ENCODE data around the gene SPOCK1. TPM values are rescaled to one million over a fixed set of nuclear protein-coding genes. Genes with fewer than 3 reads are reported as not detected.

SPOCK1 gene
- total RNA-seq, 4 donors from 2014 or later = 8.6 to 34.8 (median 13.2) TPM

DNA sequence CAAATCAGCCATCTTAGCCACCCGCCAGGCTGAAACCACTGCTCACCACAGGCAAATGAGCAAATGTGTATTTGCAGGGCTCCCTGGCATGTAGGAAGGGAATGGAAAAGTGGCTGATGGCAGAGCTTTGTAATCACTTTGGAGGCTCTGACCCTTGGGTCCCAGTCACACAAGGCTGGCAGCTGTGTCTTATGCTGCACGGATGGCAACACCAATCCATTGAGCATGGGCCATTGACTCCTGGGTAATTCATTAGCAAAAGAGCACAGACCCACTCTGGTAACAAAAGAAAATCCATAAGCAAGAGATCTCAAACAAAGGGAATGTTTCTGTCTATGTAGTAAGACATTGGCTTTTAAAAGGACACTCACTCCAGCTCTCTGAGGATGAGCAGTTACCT, 57.6 kb downstream of the SPOCK1 start:
- TF ChIP-seq POLR2AphosphoS5 (IDR thresholded peaks at IDR 0.05) (no peak), EP300 (IDR thresholded peaks at IDR 0.05; ENCODE audit: low read depth) (no peak)
- TF ChIP-seq, protein P1, sequence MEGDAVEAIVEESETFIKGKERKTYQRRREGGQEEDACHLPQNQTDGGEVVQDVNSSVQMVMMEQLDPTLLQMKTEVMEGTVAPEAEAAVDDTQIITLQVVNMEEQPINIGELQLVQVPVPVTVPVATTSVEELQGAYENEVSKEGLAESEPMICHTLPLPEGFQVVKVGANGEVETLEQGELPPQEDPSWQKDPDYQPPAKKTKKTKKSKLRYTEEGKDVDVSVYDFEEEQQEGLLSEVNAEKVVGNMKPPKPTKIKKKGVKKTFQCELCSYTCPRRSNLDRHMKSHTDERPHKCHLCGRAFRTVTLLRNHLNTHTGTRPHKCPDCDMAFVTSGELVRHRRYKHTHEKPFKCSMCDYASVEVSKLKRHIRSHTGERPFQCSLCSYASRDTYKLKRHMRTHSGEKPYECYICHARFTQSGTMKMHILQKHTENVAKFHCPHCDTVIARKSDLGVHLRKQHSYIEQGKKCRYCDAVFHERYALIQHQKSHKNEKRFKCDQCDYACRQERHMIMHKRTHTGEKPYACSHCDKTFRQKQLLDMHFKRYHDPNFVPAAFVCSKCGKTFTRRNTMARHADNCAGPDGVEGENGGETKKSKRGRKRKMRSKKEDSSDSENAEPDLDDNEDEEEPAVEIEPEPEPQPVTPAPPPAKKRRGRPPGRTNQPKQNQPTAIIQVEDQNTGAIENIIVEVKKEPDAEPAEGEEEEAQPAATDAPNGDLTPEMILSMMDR (IDR thresholded peaks at IDR 0.05) = no peak
- Histone ChIP-seq H3K27ac (no peak overlapping the region), H3K4me3 (no peak overlapping the region), H3K9me3 (no peaks in the 10 kb centered on the region), H3K4me1 (no peaks in the 10 kb centered on the region), H3K36me3 (no peaks in the 10 kb centered on the region), H3K27me3 (no peaks in the 10 kb centered on the region)
- in situ Hi-C loops (cut with MboI; ENCODE audit: low pct_ligation_motif_present in 1 of 4, low pct_unique_long_range_greater_than_20kb in 1 of 4, low sequenced_read_pairs in 3 of 4) = no loop called here
- intact Hi-C loops (cut with DNase I; ENCODE audit: low total_unique reads) = no loop called here
- no peak for DNase-seq
- 73 to 100% methylated on average over 1 to 2 of the region's 2 CpGs for WGBS, 2 donors (ENCODE audit: low coverage in 1 of 2)

DNA sequence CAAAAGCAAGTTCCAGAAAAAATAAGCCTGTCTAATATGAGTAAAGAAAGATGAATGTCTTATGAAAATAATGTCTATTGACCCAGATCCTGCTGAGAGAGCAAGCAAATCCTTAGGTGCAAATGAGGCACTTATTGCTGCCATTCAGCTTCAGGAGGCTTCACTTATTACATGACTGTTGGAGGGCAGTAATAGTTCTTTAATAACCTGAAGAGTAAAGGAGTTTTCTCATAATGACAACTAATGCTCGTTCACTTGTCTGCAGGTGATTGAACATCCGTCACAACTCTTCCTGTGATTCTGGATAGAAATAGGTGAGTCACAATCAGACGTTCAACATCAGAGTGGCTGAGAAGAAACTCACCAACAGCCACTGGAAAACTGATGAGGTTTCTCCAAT, 58.3 kb downstream of the SPOCK1 start:
- Histone ChIP-seq H3K9me3 (no peaks in the 10 kb centered on the region), H3K27ac (no peak overlapping the region), H3K36me3 (no peaks in the 10 kb centered on the region), H3K4me3 (no peak overlapping the region), H3K27me3 (no peaks in the 10 kb centered on the region), H3K4me1 (no peaks in the 10 kb centered on the region)
- no peak for DNase-seq
- TF ChIP-seq POLR2AphosphoS5 (IDR thresholded peaks at IDR 0.05) (no peak), EP300 (IDR thresholded peaks at IDR 0.05; ENCODE audit: low read depth) (no peak), POLR2A (IDR thresholded peaks at IDR 0.05) (no peak)
- TF ChIP-seq, protein P1 (IDR thresholded peaks at IDR 0.05) = no peak
- intact Hi-C loops (cut with DNase I; ENCODE audit: low total_unique reads) (no loop called here), in situ Hi-C loops (cut with MboI; ENCODE audit: low pct_ligation_motif_present in 1 of 4, low pct_unique_long_range_greater_than_20kb in 1 of 4, low sequenced_read_pairs in 3 of 4) (no loop called here)
- 50 to 66% methylated on average over 2 to 3 of the region's 3 CpGs for WGBS, 2 donors (ENCODE audit: low coverage in 1 of 2)

DNA sequence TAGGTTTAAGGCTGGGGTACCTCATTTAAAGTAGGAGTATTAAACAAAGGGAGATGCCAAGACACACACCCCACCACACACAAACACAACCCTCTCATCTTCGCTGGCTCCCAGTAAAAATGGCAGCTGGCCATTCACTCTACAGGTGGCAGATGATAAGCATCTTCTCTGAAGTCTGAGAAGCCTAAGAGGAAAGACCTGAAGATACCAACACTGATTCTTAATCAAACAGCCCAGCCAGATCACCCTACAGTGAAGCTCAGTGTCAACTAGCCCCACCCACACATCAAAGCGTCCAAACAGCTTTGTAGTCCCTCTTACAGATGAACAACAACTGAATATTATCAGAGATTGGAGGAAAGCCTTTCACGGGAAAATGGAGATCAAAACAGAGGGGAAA, 59.5 kb downstream of the SPOCK1 start:
- DNase-seq = no peak
- TF ChIP-seq, protein P1 (IDR thresholded peaks at IDR 0.05) = no peak
- no peak for TF ChIP-seq POLR2A (IDR thresholded peaks at IDR 0.05)
- TF ChIP-seq POLR2AphosphoS5 (IDR thresholded peaks at IDR 0.05) = no peak
- TF ChIP-seq EP300 (IDR thresholded peaks at IDR 0.05; ENCODE audit: low read depth) = no peak
- 43 to 55% methylated on average over 1 to 3 of the region's 3 CpGs for WGBS, 2 donors (ENCODE audit: low coverage in 1 of 2)
- Histone ChIP-seq H3K27ac (no peak overlapping the region), H3K9me3 (no peaks in the 10 kb centered on the region), H3K27me3 (no peaks in the 10 kb centered on the region), H3K4me1 (no peaks in the 10 kb centered on the region), H3K36me3 (no peaks in the 10 kb centered on the region), H3K4me3 (no peak overlapping the region)
- intact Hi-C loops (cut with DNase I; ENCODE audit: low total_unique reads) (no loop called here), in situ Hi-C loops (cut with MboI; ENCODE audit: low pct_ligation_motif_present in 1 of 4, low pct_unique_long_range_greater_than_20kb in 1 of 4, low sequenced_read_pairs in 3 of 4) (no loop called here)

DNA sequence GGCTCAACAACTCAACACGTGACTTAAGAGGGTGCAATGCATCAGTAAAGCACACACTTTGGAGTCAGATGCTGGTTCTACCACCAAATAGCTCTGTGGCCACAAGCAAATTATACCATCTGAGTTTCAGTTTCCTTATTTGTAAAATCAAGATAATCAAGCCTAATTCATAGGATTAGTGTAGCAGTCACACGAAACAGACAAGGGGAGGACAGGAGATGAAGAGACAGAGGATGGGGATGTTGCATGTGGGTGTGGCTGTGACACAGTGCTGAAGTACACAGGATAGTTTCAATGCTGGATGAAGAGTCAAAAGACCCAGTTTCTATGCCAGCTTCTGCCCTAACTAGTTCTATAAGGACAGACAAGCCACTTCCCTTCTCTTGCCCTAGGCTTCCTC, 60.2 kb downstream of the SPOCK1 start:
- Histone ChIP-seq H3K27me3 (no peaks in the 10 kb centered on the region), H3K9me3 (no peaks in the 10 kb centered on the region), H3K4me1 (no peaks in the 10 kb centered on the region), H3K36me3 (no peaks in the 10 kb centered on the region), H3K4me3 (no peak overlapping the region), H3K27ac (no peak overlapping the region)
- 33 to 55% methylated on average over 1 to 2 of the region's 2 CpGs for whole genome bisulfite sequencing, 2 donors (ENCODE audit: low coverage in 1 of 2)
- TF ChIP-seq POLR2AphosphoS5 (IDR thresholded peaks at IDR 0.05) (no peak), EP300 (IDR thresholded peaks at IDR 0.05; ENCODE audit: low read depth) (no peak), POLR2A (IDR thresholded peaks at IDR 0.05) (no peak)
- TF ChIP-seq, protein P1 (IDR thresholded peaks at IDR 0.05) = no peak
- intact Hi-C loops (cut with DNase I; ENCODE audit: low total_unique reads) = no loop called here
- DNase-seq = no peak
- in situ Hi-C loops (cut with MboI; ENCODE audit: low pct_ligation_motif_present in 1 of 4, low pct_unique_long_range_greater_than_20kb in 1 of 4, low sequenced_read_pairs in 3 of 4) = no loop called here

Measured in transverse colon (tissue), 4 donors.